Hematopoietic multipotent progenitor cell treated with erythropoietin and hydrocortisone succinate and interleukin-3 and kit ligand, for 6 days (in vitro differentiated cells): ENCODE data around the gene PHF21B.

Experiments
- DNase-seq: peaks from one replicate; pipeline ENCODE4 v3.0.0-alpha.2; 2015

PHF21B gene

GRCh38 chr22:44891293-44891747, 118.5 kb downstream of the PHF21B start:
- no peak for DNase-seq

- no peak for DNase-seq
Observed at GRCh38 chr22:44890416-44891292, 119.2 kb downstream of the PHF21B start.

GRCh38 chr22:44889255-44889878, 120.4 kb downstream of the PHF21B start:
- no peak for DNase-seq

- no peak for DNase-seq
Observed at GRCh38 chr22:44888491-44889254, 121.1 kb downstream of the PHF21B start.

DNA sequence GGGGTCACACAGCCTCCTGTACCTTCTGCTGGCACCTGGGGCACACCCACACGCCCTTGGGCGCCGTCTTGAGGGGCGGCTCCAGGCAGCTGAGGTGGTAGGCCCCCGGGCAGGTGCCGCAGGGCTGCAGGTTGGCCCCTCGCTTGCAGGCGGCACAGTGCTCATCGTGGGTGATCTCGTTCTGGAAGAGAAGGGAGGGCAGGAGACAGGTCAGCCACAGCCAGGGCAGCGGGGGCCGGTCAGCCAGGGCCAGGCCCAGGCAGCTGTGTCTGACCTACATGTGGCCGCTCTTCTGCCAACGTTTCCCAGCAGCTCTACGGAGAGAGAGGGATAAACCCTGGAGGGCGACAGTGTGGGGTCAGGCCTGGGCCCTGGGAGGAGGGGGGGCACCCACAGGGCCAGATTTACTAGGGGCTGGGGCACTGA, 121.9 kb downstream of the PHF21B start:
- no peak for DNase-seq

GRCh38 chr22:44885806-44886360, 123.9 kb downstream of the PHF21B start:
- no peak for DNase-seq

DNA sequence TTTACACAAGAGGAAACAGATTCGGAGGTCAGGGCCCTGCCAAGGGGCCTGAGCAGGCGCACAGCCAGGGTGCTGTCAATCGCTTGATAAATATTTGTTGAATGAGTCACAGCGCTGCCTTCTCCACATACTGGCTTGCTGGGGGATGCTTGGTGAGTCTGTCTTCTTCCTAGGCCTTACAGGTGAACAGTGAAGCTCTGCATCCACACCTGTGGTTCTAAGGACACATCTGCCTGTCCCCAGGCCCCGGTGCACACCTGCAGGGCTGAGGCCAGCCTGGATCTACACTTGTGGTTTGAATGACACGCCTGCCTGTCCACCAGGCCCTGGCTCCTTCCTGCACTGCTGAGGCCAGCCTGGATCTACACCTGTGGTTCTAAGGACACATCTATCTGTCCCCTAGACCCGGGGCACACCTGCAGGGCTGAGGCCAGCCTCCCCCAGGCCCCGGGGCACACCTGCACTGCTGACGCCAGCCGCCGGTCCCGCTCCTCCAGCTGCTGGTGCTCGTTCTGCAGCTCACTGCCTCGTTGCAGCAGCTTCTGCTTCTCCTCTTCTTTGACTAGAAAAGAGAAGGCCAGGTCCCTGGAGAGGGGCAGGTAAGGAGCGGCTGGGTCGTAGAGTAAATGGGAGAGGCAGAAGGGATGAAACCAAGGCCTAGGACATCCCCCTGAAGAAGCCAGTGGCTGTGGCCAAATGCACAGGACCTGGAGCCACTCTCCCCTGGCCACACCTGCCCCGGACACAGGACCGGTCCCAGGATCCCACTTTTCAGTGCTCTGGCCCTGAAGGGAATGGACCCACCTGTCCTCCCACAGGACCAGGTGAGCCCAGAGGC, 124.6 kb downstream of the PHF21B start:
- no peak for DNase-seq

GRCh38 chr22:44884562-44884961, 125.2 kb downstream of the PHF21B start:
- DNase-seq: no peak

DNA sequence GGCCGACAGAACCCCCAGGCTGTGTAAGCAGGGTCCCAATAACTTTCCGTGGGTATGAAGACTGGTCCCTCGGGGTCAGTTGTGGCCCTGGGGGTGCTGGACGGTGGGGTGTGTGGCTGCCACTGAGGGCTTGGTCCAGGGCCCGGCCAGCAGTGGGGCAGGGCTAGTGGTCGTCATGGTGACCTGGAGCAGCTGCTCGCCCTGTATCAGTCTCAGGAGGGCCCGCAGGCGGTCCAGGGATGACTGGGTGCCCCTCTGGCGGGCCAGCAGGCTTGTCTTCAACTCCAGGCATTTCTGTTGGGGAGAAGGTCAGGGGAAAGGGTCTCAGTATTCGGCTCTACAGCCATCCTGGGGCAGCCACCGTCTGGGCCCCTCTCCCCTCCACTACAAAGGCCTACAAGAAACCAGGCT, 126.8 kb downstream of the PHF21B start:
- DNase-seq: no peak

DNA sequence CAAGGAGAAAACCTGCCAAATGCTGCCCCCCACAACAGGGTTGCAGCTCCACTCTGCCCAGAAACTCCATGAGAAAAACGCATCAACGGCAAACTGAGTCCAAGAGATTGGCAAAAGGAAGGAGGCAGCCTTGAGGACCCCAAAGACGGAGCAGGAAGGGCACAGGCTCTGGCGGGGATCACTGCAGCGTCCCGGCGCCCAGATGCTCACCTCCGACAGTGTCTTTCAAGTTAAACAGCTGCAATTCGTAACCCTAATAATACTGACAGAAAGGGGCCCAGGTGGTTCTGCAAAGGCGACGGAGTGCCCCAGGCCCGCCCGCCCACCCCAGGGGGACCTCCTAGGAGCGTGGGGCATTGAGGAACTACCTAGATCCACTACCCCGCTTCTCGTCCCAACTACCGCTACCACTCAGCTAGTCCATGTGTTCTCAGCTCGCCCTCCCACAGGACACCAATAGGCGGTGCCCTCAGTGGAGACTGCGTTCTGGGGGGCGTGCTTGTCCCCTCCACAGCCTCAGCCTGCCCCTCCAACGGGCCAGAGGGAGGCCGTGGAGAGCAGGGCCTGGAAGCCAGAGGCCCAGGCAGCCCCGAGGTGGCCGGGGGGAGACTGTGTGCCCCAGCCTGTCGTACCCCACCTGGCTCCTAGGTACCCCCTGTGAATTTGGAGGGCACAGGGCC, 127.4 kb downstream of the PHF21B start:
- DNase-seq: no peak

DNA sequence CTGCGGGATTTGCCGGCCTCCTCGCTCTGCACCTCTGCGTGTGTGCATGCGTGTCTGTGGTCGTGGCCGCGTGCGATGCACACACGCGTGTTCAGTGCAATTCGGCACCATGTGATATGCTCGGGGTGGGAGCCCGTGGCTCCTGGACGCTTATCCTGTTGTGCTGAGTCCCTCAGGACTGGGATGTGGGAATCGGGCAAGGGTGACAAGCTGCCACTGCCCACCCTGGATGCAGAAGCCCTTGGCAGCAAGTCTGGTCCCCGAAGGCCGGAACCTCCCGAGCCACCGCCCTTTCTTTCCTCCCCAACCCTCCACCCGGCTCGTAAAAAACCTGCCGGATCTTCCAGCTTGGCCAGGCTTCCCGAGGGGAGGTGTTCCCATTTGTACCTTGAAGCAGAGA, 128.2 kb downstream of the PHF21B start:
- DNase-seq: no peak

- DNase-seq: no peak
Observed at GRCh38 chr22:44880610-44881290, 129.1 kb downstream of the PHF21B start.

GRCh38 chr22:44879301-44879680, 130.5 kb downstream of the PHF21B start:
- DNase-seq: no peak

DNA sequence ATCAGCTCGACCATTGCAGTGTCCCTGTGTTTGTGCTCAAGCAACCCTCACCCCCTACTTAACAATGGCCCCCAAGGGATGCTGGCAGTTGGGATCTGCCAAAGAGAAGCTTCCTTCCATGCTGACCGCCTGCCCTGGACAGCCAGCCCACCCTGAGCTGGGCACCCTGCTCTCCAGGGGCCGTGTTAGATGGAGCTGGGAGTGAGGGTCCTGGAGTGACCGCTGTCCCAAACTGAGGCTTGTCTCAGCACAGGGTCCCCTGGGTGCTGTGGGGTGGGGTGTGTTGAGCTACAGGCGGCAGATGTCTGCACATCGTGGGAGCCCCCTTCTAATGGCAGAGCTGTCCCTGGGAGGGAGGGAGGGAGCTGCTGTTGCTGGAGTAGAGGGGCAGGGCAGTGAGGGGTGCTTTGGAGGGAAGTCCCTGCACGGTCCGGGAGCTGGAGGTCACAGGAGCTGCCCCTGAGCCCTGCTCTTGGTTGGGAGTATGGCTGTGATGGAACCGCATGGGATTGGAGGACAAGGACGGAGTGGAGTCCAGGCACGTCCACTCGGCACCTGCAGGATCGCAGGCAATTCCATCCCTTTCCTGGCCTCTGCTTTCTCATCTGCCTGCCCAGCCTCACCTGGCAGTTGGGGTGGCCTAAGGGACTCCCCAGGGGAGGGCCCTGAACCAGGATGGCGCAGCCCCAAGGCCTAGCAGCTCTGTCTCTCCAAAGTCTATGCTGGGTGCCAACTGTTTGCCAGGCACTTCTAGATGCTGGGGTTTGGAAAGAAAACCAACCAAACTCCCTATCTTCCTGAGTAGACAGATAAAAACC, 131.1 kb downstream of the PHF21B start:
- DNase-seq: no peak

DNA sequence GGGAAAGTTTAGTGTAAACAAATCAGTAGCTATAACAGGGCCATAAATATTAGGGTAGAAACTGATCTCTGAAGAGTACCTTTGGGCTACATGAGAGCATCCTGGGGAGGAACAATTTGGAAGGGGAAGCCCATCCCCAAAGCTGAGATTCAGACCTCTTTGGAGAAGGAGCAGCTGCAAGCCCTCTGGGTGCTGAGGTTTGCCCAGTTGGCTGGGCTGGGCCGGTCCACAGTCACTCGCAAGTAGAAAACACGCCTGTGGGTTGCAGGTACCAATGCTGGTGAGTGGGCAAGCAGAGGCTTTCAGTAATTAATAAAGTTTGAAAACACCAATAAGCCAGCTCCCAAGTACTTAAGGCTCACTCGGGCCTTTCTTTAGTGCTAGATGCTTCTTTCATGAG, 132.9 kb downstream of the PHF21B start:
- no peak for DNase-seq

DNA sequence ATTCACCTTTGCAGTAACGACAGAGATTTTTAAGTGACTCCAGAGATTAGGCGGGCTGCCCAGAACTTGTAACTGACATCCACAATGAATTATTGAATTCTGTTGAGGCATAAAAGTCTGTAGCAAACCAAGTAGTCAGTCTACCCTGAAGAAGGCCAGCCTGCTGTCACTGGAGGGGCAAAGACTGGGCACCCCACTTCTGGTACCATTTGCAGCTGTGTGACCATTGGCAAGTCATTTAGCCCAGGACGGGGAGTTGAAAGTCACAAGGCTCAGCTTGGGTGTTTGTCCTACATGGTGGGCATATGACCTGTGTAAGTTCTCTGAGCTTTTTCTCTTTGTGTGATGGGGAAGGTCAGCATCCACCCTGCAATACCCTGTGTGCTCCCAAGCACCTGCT, 138.0 kb downstream of the PHF21B start:
- no peak for DNase-seq

- peak; percentile 82 for DNase-seq
Observed at GRCh38 chr22:44870021-44870420, 139.8 kb downstream of the PHF21B start.

GRCh38 chr22:44869196-44869595, 140.6 kb downstream of the PHF21B start:
- DNase-seq: no peak

GRCh38 chr22:44865193-44866057, 144.4 kb downstream of the PHF21B start:
- no peak for DNase-seq
